SK-N-SH (cell line): ENCODE data around the gene MRPS26. TPM values are rescaled to one million over a fixed set of nuclear protein-coding genes. Genes with fewer than 3 reads are reported as not detected.

Source experiments
- CTCF ChIA-PET: fragments of 300-600, 350-600 bp; formaldehyde crosslinking; extraction: SDS; loops from one replicate; lab custom pipeline; 2021; lab: Yijun Ruan, JAX
- POLR2A ChIA-PET: fragments of 350-600 bp; sonication (Branson Sonifier 250); formaldehyde crosslinking; extraction: SDS; loops from one replicate; lab custom pipeline; 2020; ENCODE audit warnings: antibody characterized with exemption, inconsistent platforms; lab: Yijun Ruan, JAX
- DNase-seq: peaks from one replicate; pipeline ENCODE4 v3.0.0; 2012
- H2AFZ ChIP-seq: fragments of 200-600 bp; sonication (generic); 2 replicates; pipeline ENCODE4 v1.8.1; 2016; ENCODE audit warnings: antibody characterized with exemption, mild to moderate bottlenecking, low read depth
- H3F3A ChIP-seq: fragments of 200-600 bp; sonication (generic); replicated peaks from 2 replicates; pipeline ENCODE3; 2016; ENCODE audit warnings: antibody characterized with exemption, mild to moderate bottlenecking; ENCODE audit not compliant: insufficient read depth
- H3K27ac ChIP-seq, 2 experiments: fragments of 200-500 bp in 1 of 2; fragments of 200-600 bp in 1 of 2; sonication (Bioruptor generic) in 1 of 2; sonication (generic), shearing (Covaris generic) in 1 of 2; 2 replicates each; pipeline versions ENCODE4 v1.5.1 to v1.6.1; 2014 to 2016; ENCODE audit warnings: low read depth in 2 of 2, inconsistent platforms in 1 of 2, low read length in 1 of 2, mild to moderate bottlenecking in 1 of 2, mixed read lengths in 1 of 2
- H3K27me3 ChIP-seq: fragments of 200-600 bp; sonication (generic), shearing (Covaris generic); 2 replicates; pipeline ENCODE4 v1.6.1; 2016; ENCODE audit warnings: mixed run types; ENCODE audit not compliant: insufficient read depth
- H3K36me3 ChIP-seq, 2 experiments: fragments of 200-500 bp in 1 of 2; fragments of 200-600 bp in 1 of 2; sonication (Bioruptor generic) in 1 of 2; sonication (generic) in 1 of 2; replicated peaks in 1 of 2; 2 replicates each; pipeline versions ENCODE3 to v1.5.1; 2014 to 2016; ENCODE audit warnings: low read length in 1 of 2, mild to moderate bottlenecking in 1 of 2; ENCODE audit not compliant: insufficient read depth in 2 of 2, control insufficient read depth in 1 of 2
- H3K4me1 ChIP-seq, 2 experiments: fragments of 200-500 bp in 1 of 2; fragments of 200-600 bp in 1 of 2; sonication (Bioruptor generic) in 1 of 2; sonication (generic), shearing (Covaris generic) in 1 of 2; 2 replicates each; pipeline versions ENCODE4 v1.5.1 to v1.6.1; 2014 to 2016; ENCODE audit warnings: low read depth in 1 of 2, low read length in 1 of 2, mixed run types in 1 of 2; ENCODE audit not compliant: insufficient read depth in 2 of 2, control insufficient read depth in 1 of 2
- H3K4me2 ChIP-seq: fragments of 200-600 bp; sonication (generic), shearing (Covaris generic); 2 replicates; pipeline ENCODE4 v1.6.1; 2017; ENCODE audit warnings: mixed run types
- H3K4me3 ChIP-seq, 2 experiments: fragments of 200-500 bp in 1 of 2; fragments of 200-600 bp in 1 of 2; sonication (Bioruptor generic) in 1 of 2; sonication (generic), shearing (Covaris generic) in 1 of 2; 2 replicates each; pipeline versions ENCODE4 v1.5.1 to v1.8.1; 2014 to 2016; ENCODE audit warnings: low read depth in 2 of 2, inconsistent platforms in 1 of 2, low read length in 1 of 2, mild to moderate bottlenecking in 1 of 2, mixed read lengths in 1 of 2, moderate library complexity in 1 of 2
- H3K79me2 ChIP-seq: fragments of 200-600 bp; sonication (generic); 2 replicates; pipeline ENCODE4 v1.8.1; 2017; ENCODE audit warnings: mild to moderate bottlenecking; ENCODE audit not compliant: insufficient read depth
- H3K9ac ChIP-seq: fragments of 200-600 bp; sonication (generic); 2 replicates; pipeline ENCODE4 v1.6.1; 2017; ENCODE audit warnings: mixed run types
- H3K9me2 ChIP-seq: fragments of 200-600 bp; sonication (generic); 2 replicates; pipeline ENCODE4 v1.6.1; 2017; ENCODE audit warnings: mixed run types
- H3K9me3 ChIP-seq: fragments of 200-600 bp; sonication (generic); 2 replicates; pipeline ENCODE4 v1.6.1; 2017; ENCODE audit warnings: mixed run types, mild to moderate bottlenecking, moderate library complexity
- H4K20me1 ChIP-seq: fragments of 200-600 bp; sonication (generic); 2 replicates; pipeline ENCODE4 v1.6.1; 2017; ENCODE audit warnings: mild to moderate bottlenecking, mixed run types; ENCODE audit not compliant: insufficient read depth
- CTCF ChIP-seq: fragments of 200-600 bp; sonication (generic); IDR thresholded peaks from 2 replicates; pipeline ENCODE4 v1.6.1; 2017; ENCODE audit warnings: antibody characterized with exemption, mild to moderate bottlenecking, moderate library complexity
- EP300 ChIP-seq, 2 experiments: IDR thresholded peaks; 2 replicates each; pipeline versions ENCODE4 v1.4.0 to v1.6.1; 2012; ENCODE audit warnings: borderline replicate concordance in 1 of 2, low read depth in 1 of 2, low read length in 1 of 2
- FOSL2 ChIP-seq: IDR thresholded peaks from 2 replicates; pipeline ENCODE4 v1.4.0; 2012; ENCODE audit warnings: low read depth, mild to moderate bottlenecking, moderate library complexity, borderline replicate concordance
- FOXJ3 ChIP-seq: sonication (generic); formaldehyde crosslinking; IDR thresholded peaks from 2 replicates; pipeline ENCODE4 v1.5.1; 2020; ENCODE audit warnings: mild to moderate bottlenecking, missing genetic modification reagents
- FOXM1 ChIP-seq: IDR thresholded peaks from 2 replicates; pipeline ENCODE4 v1.4.0; 2012; ENCODE audit warnings: low read depth, mild to moderate bottlenecking
- GABPA ChIP-seq: IDR thresholded peaks from 2 replicates; pipeline ENCODE4 v1.4.0; 2012; ENCODE audit warnings: low read depth, mild to moderate bottlenecking
- IRF3 ChIP-seq: fragments of 150-350 bp; IDR thresholded peaks from 2 replicates; pipeline ENCODE4 v1.6.1; 2016; ENCODE audit warnings: mild to moderate bottlenecking, low read depth, low read length
- MEF2A ChIP-seq: IDR thresholded peaks from 2 replicates; pipeline ENCODE4 v1.4.0; 2012; ENCODE audit warnings: low read depth, borderline replicate concordance
- MXI1 ChIP-seq: IDR thresholded peaks from 2 replicates; pipeline ENCODE4 v1.6.1; 2012; ENCODE audit warnings: mild to moderate bottlenecking, low read depth, low read length, improper control_type of control experiment
- RCOR1 ChIP-seq: fragments of 150-350 bp; IDR thresholded peaks from 2 replicates; pipeline ENCODE4 v1.6.1; 2017; ENCODE audit warnings: antibody characterized with exemption, low read length
- RXRA ChIP-seq: IDR thresholded peaks from 2 replicates; pipeline ENCODE4 v1.4.0; 2012; ENCODE audit warnings: low read depth, mild to moderate bottlenecking, borderline replicate concordance
- TEAD4 ChIP-seq: IDR thresholded peaks from 2 replicates; pipeline ENCODE4 v1.4.0; 2012; ENCODE audit warnings: mild to moderate bottlenecking, borderline replicate concordance; ENCODE audit not compliant: insufficient read depth
- USF2 ChIP-seq: fragments of 150-350 bp; IDR thresholded peaks from 2 replicates; pipeline ENCODE4 v1.6.1; 2017; ENCODE audit warnings: antibody characterized with exemption, low read length, low read depth, borderline replicate concordance
- YY1 ChIP-seq: IDR thresholded peaks from 2 replicates; pipeline ENCODE4 v1.4.0; 2012; ENCODE audit warnings: low read depth, mild to moderate bottlenecking
- WGBS: methylation state at CpG from one replicate; pipeline ENCODE4 v1.1.6; 2017; ENCODE audit warnings: low lambda C conversion rate; 5-methylcytosine and 5-hydroxymethylcytosine counted together
- polyA plus RNA-seq, 3 experiments: library from polyadenylated mRNA; depleted of rRNA; stranded (reverse); fragments of >200 nt; gene quantifications; 2 replicates each; pipeline ENCODE4 v1.2.3, GENCODE V29; 2012
- TF ChIP-seq, protein P1 (sequence below): IDR thresholded peaks from 2 replicates; pipeline ENCODE4 v1.4.0; 2012; ENCODE audit warnings: low read depth

The MRPS26 gene
- polyA plus RNA-seq, 1 of the 3 experiments (the other 2 are of a cell fraction) = 152 TPM

GRCh38 chr20:3039426-3039825 lies 6.4 kb upstream of the MRPS26 start:
- WGBS = 98% methylated on average over 3 of the region's 4 CpGs
- H3K4me2 ChIP-seq = no peak overlapping the region
- POLR2A ChIA-PET = no interaction called here
- H3K9me2 ChIP-seq = no peaks in the 10 kb centered on the region
- no peak for DNase-seq
- H3F3A ChIP-seq = no peaks in the 10 kb centered on the region
- H3K36me3 ChIP-seq = peaks cover 15 to 59% of the 10 kb centered on the region in 2 experiments
- no peaks in the 10 kb centered on the region for H3K27me3 ChIP-seq
- H3K9ac ChIP-seq = no peak overlapping the region
- CTCF ChIA-PET = no interaction called here
- no peaks in the 10 kb centered on the region for H3K9me3 ChIP-seq
- H3K79me2 ChIP-seq = no peaks in the 10 kb centered on the region
- H3K4me1 ChIP-seq = peaks cover 0 to 5% of the 10 kb centered on the region in 2 experiments; a peak in 2 of 4 replicates
- no peaks in the 10 kb centered on the region for H4K20me1 ChIP-seq
- H2AFZ ChIP-seq = no peak overlapping the region
- H3K4me3 ChIP-seq = no peak overlapping the region
- H3K27ac ChIP-seq = no peak overlapping the region
- no peak for TF ChIP-seq RXRA
- TF ChIP-seq MEF2A = no peak
- TF ChIP-seq YY1 = no peak
- TF ChIP-seq EP300 (IDR thresholded peaks at IDR 0.05; ENCODE audit: borderline replicate concordance in 1 of 2, low read depth in 1 of 2, low read length in 1 of 2) = no peak
- no peak for TF ChIP-seq CTCF
- no peak for TF ChIP-seq FOXJ3 (CRISPR knock-in tag)
- no peak for TF ChIP-seq RCOR1
- no peak for TF ChIP-seq FOXM1
- no peak for TF ChIP-seq USF2
- no peak for TF ChIP-seq IRF3

- Histone ChIP-seq H3K27me3 (no peaks in the 10 kb centered on the region), H3K4me2 (no peak overlapping the region), H3K27ac (no peak overlapping the region), H2AFZ (no peak overlapping the region), H3K9ac (no peak overlapping the region), H3F3A (no peaks in the 10 kb centered on the region), H3K79me2 (no peaks in the 10 kb centered on the region), H3K4me3 (no peak overlapping the region), H4K20me1 (no peaks in the 10 kb centered on the region), H3K36me3 (peaks cover 8 to 52% of the 10 kb centered on the region in 2 experiments), H3K9me3 (no peaks in the 10 kb centered on the region), H3K4me1 (peaks cover 5% of the 10 kb centered on the region in 2 experiments; a peak in 2 of 4 replicates)
- no peak for DNase-seq
- WGBS = 93% methylated on average over 4 of the region's 8 CpGs
- ChIA-PET CTCF (no interaction called here), POLR2A (no interaction called here)
- TF ChIP-seq, protein P1, sequence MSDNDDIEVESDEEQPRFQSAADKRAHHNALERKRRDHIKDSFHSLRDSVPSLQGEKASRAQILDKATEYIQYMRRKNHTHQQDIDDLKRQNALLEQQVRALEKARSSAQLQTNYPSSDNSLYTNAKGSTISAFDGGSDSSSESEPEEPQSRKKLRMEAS = no peak
- TF ChIP-seq MXI1 (no peak), YY1 (no peak), USF2 (no peak), TEAD4 (no peak), EP300 (IDR thresholded peaks at IDR 0.05; ENCODE audit: borderline replicate concordance in 1 of 2, low read depth in 1 of 2, low read length in 1 of 2) (no peak), GABPA (no peak), FOSL2 (no peak)
- TF ChIP-seq, all 33 proteins: peak for 0
- H3K9me2 ChIP-seq = no peaks in the 10 kb centered on the region
Measured at GRCh38 chr20:3040086-3040485, 5.8 kb upstream of the MRPS26 start.
